Astrocyte (in vitro differentiated cells and primary cell): ENCODE data around the gene FBXO31. TPM values are rescaled to one million over a fixed set of nuclear protein-coding genes. Genes with fewer than 3 reads are reported as not detected.

Experiments
- DNase-seq: peaks from one replicate; pipeline ENCODE4 v3.0.0-alpha.2; 2010; ENCODE audit warnings: low read depth
- FAIRE-seq: peaks from 2 replicates; lab custom pipeline; 2011; peaks lifted over from hg19 to GRCh38; lab: Jason Lieb, UNC
- H2AFZ ChIP-seq: 2 replicates; pipeline ENCODE4 v1.6.0; 2012; ENCODE audit warnings: low read depth, low read length, inconsistent platforms
- H3K27ac ChIP-seq: 2 replicates; pipeline ENCODE4 v1.5.1; 2011; ENCODE audit warnings: low read depth, low read length, inconsistent platforms
- H3K27me3 ChIP-seq: 2 replicates; pipeline ENCODE4 v1.6.0; 2011; ENCODE audit warnings: low read length, inconsistent platforms; ENCODE audit not compliant: insufficient read depth
- H3K36me3 ChIP-seq: 2 replicates; pipeline ENCODE4 v1.5.1; 2011; ENCODE audit warnings: low read length, inconsistent platforms; ENCODE audit not compliant: insufficient read depth
- H3K4me1 ChIP-seq: 2 replicates; pipeline ENCODE4 v1.5.1; 2011; ENCODE audit warnings: low read length, inconsistent platforms; ENCODE audit not compliant: insufficient read depth
- H3K4me2 ChIP-seq: 2 replicates; pipeline ENCODE4 v1.6.0; 2012; ENCODE audit warnings: low read length, inconsistent platforms
- H3K4me3 ChIP-seq: 2 replicates; pipeline ENCODE4 v1.5.1; 2011; ENCODE audit warnings: low read depth, mild to moderate bottlenecking, low read length, inconsistent platforms; ENCODE audit not compliant: insufficient read depth
- H3K79me2 ChIP-seq: 2 replicates; pipeline ENCODE4 v1.6.0; 2012; ENCODE audit warnings: mild to moderate bottlenecking, low read length, inconsistent platforms; ENCODE audit not compliant: insufficient read depth
- H3K9ac ChIP-seq: 2 replicates; pipeline ENCODE4 v1.6.0; 2012; ENCODE audit warnings: mild to moderate bottlenecking, low read length, inconsistent platforms
- H3K9me3 ChIP-seq: 2 replicates; pipeline ENCODE4 v1.5.1; 2012; ENCODE audit warnings: low read depth, mild to moderate bottlenecking, low read length, inconsistent platforms; ENCODE audit not compliant: insufficient read depth
- H4K20me1 ChIP-seq: 2 replicates; pipeline ENCODE4 v1.6.0; 2012; ENCODE audit warnings: low read length, inconsistent platforms; ENCODE audit not compliant: insufficient read depth
- H3K27ac Mint-ChIP-seq: one replicate; pipeline ENCODE4 v1.8.0; 2021; ENCODE audit warnings: mild to moderate bottlenecking, mixed read lengths; ENCODE audit not compliant: unreplicated experiment
- H3K27me3 Mint-ChIP-seq: one replicate; pipeline ENCODE4 v1.8.0; 2021; ENCODE audit warnings: low read depth, mixed read lengths; ENCODE audit not compliant: unreplicated experiment
- H3K36me3 Mint-ChIP-seq: one replicate; pipeline ENCODE4 v1.8.0; 2021; ENCODE audit warnings: low read depth, mixed read lengths; ENCODE audit not compliant: unreplicated experiment
- H3K4me1 Mint-ChIP-seq: one replicate; pipeline ENCODE4 v1.8.0; 2021; ENCODE audit warnings: low read depth, mixed read lengths; ENCODE audit not compliant: unreplicated experiment
- H3K4me3 Mint-ChIP-seq: one replicate; pipeline ENCODE4 v1.8.0; 2021; ENCODE audit warnings: mild to moderate bottlenecking, moderate library complexity, mixed read lengths; ENCODE audit not compliant: unreplicated experiment
- H3K9me3 Mint-ChIP-seq: one replicate; pipeline ENCODE4 v1.8.0; 2021; ENCODE audit warnings: mild to moderate bottlenecking, mixed read lengths; ENCODE audit not compliant: unreplicated experiment
- CTCF ChIP-seq: IDR thresholded peaks from 2 replicates; pipeline ENCODE4 v1.5.1; 2011; ENCODE audit warnings: low read depth, mild to moderate bottlenecking, inconsistent platforms, low read length, moderate library complexity; ENCODE audit not compliant: insufficient read depth
- EZH2 ChIP-seq: IDR thresholded peaks from 2 replicates; pipeline ENCODE4 v1.6.1; 2012; ENCODE audit warnings: mild to moderate bottlenecking, low read length, inconsistent platforms; ENCODE audit not compliant: insufficient read depth
- total RNA-seq: library from RNA; stranded (reverse); gene quantifications from 2 replicates; pipeline ENCODE4 v1.2.1, GENCODE V29; 2021

FBXO31 gene
- total RNA-seq, 1 donor from 2014 or later, result 34.9 TPM

GRCh38 chr16:87409781-87410180, 26.2 kb upstream of the FBXO31 start:
- Histone ChIP-seq H2AFZ (no peak overlapping the region), H3K79me2 (no peaks in the 10 kb centered on the region), H3K9me3 (no peaks in the 10 kb centered on the region), H3K27ac (no peak overlapping the region), H3K4me2 (no peak overlapping the region), H3K27me3 (no peaks in the 10 kb centered on the region), H4K20me1 (peaks cover 30% of the 10 kb centered on the region), H3K9ac (no peak overlapping the region), H3K36me3 (peaks cover 32% of the 10 kb centered on the region), H3K4me1 (no peaks in the 10 kb centered on the region), H3K4me3 (no peak overlapping the region)
- no peak overlapping the region for H3K27ac Mint-ChIP-seq
- TF ChIP-seq CTCF (no peak), EZH2 (no peak)
- no peaks in the 10 kb centered on the region for H3K9me3 Mint-ChIP-seq
- no peak overlapping the region for H3K4me3 Mint-ChIP-seq
- FAIRE-seq (no peak), DNase-seq (no peak)
- peaks cover 16% of the 10 kb centered on the region for H3K36me3 Mint-ChIP-seq
- no peaks in the 10 kb centered on the region for H3K27me3 Mint-ChIP-seq
- H3K4me1 Mint-ChIP-seq, result no peaks in the 10 kb centered on the region

DNA sequence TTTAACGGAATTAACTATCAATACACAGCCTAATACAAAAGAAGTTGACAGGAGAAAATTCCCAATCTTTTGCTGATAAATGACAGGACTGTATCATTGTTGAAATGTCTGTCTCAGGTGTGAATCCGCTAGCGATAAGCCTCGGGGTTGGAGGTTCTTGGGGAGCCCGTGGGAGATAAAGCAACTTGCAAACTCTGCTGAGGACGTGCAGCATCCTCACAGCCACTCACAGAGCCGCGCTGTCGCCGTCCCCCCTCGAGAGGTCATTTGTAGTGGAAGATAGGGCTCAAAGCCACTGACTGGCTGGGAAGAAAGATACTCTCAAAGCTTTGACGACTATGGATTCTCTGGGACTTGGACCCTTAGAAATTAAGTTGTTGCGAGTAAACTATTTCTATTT, 25.6 kb upstream of the FBXO31 start:
- Histone ChIP-seq H2AFZ (no peak overlapping the region), H3K4me3 (no peak overlapping the region), H3K27ac (no peak overlapping the region), H3K27me3 (no peaks in the 10 kb centered on the region), H3K4me2 (no peak overlapping the region), H4K20me1 (peaks cover 35% of the 10 kb centered on the region), H3K79me2 (no peaks in the 10 kb centered on the region), H3K4me1 (no peaks in the 10 kb centered on the region), H3K36me3 (peaks cover 37% of the 10 kb centered on the region), H3K9ac (no peak overlapping the region), H3K9me3 (no peaks in the 10 kb centered on the region)
- H3K9me3 Mint-ChIP-seq, result no peaks in the 10 kb centered on the region
- H3K36me3 Mint-ChIP-seq, result peaks cover 16% of the 10 kb centered on the region
- no peak for TF ChIP-seq CTCF
- no peak for TF ChIP-seq EZH2
- H3K27me3 Mint-ChIP-seq, result no peaks in the 10 kb centered on the region
- H3K4me1 Mint-ChIP-seq, result no peaks in the 10 kb centered on the region
- no peak for FAIRE-seq
- H3K27ac Mint-ChIP-seq, result no peak overlapping the region
- H3K4me3 Mint-ChIP-seq, result no peak overlapping the region
- DNase-seq, result no peak

GRCh38 chr16:87407511-87408112, 24.0 kb upstream of the FBXO31 start:
- Mint-ChIP-seq H3K9me3 (no peaks in the 10 kb centered on the region), H3K27me3 (no peaks in the 10 kb centered on the region), H3K4me3 (no peak overlapping the region), H3K4me1 (no peaks in the 10 kb centered on the region), H3K36me3 (peaks cover 17% of the 10 kb centered on the region), H3K27ac (no peak overlapping the region)
- Histone ChIP-seq H4K20me1 (peaks cover 36% of the 10 kb centered on the region), H3K9me3 (no peaks in the 10 kb centered on the region), H3K36me3 (peaks cover 49% of the 10 kb centered on the region), H3K4me2 (peak overlapping the region; percentile 20), H3K27me3 (no peaks in the 10 kb centered on the region), H3K27ac (no peak overlapping the region), H3K4me3 (no peak overlapping the region), H3K79me2 (no peaks in the 10 kb centered on the region), H3K9ac (no peak overlapping the region), H3K4me1 (no peaks in the 10 kb centered on the region), H2AFZ (no peak overlapping the region)
- DNase-seq (peak; percentile 80), FAIRE-seq (no peak)
- TF ChIP-seq EZH2, result no peak
- TF ChIP-seq CTCF, result no peak
